HG02884 (cell line): Measurements from ENCODE around the gene CLNS1A.
"Not testable (repeated sequence)": the region's sequence is repeated elsewhere in the genome, so short reads cannot be mapped to it uniquely, and the experiment has no call there.

Source experiments
- ATAC-seq: cut with Tn5 transposase; IDR thresholded peaks from one replicate; pipeline ENCODE4 v1.9.1; 2021; ENCODE audit warnings: mild to moderate bottlenecking, moderate library complexity; ENCODE audit not compliant: unreplicated experiment

CLNS1A gene

DNA sequence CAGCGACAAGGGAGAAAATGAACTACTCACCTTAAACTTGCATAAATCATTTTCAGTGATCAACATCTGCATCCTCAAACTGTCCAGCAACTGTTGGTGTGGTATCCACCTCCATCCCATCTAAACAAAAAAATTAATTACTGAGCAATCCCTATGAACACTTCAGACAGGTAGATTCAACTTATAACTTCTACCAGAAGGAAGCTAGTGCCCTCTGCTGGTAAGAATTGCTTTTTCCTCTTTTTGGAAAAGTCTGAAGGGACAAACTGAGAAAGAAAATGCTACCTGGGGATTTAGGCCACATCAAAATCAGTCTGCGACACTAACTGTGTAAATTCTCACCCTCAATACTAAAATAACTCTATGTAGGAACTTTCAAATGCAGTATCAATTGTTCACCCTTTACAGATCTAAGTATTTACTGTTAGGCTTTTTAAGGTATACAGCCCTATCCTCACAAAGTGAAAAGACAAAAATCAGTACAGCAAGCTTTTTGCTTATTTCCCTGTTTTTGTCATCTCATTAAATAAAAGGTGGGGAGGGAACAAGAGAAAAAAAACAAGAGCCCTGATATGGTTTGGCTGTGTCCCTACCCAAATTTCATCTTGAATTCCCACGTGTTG lies 17.9 kb downstream of the CLNS1A start:
- ATAC-seq = no peak

DNA sequence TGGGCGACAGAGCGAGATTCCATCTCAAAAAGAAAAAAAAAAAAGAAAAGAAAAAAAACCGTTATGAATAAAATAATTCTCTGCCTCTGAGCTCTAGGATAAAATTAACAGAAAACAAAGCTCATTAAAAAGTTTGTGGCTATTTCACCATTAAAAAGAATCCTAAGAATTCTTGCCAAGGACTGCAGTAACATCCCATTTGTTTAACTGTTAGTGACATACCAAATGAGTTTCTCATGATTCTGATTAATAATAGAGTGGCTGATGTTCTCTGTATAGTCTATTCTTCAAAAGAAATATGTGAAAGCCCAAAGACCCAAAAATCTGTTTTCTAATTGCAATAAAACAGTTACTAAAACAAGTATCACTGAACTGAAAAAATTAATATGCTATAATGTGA lies 19.7 kb downstream of the CLNS1A start:
- ATAC-seq = no peak

DNA sequence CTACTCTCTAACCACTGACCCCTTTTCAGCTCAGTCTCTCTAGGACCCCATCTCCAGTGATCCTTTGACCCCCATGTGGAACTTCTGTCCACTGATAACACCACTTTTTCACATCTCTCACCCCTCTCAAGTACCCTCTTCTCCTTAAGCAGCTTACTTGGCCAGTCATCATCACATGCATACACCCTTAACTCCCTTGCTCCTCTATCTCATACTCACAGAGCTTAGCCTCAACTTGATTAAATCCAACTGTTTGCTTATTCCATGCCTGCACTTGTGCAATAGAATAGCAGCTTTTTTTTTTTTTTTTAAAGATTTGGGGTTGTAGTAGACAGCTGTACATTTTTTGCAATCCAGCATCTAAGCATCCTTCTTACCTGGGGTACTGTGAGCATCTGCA lies 25.7 kb downstream of the CLNS1A start:
- no peak for ATAC-seq

DNA sequence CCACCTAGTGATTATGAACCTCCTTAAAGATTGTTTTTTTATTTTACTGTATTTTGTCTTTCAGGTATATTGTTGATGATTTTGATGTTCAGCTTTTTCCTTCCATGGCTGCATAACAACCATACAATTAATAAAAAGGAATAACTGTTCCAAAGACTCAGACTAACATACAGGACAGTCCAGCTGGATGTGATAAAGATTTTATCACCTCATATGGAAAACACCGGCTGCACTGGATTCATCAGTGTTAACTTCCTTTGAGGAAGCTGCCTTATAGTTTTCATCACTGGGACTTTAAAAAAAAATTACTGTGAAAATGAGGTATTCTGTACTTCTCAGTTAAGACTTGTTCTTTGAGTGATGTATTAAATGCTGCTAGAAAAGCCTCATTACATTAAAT lies 28.4 kb downstream of the CLNS1A start:
- no peak for ATAC-seq

DNA sequence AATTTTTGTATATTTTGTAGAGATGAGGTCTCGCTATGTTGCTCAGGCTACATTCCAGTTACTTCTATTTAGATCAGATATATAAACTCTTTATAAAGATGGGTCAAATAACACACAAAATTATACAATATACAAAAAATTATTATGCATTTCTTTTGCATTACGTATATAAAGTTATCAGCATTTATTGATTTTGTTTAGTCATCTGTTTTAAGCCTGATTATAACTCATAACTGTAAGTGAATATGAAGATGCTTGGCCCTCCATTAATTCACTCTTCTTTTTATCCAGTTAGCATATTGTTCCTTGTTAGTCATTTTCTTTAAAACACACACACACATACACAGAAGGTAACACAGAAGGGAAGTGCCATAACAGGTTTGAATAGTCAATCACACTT lies 33.3 kb downstream of the CLNS1A start:
- ATAC-seq = no peak

DNA sequence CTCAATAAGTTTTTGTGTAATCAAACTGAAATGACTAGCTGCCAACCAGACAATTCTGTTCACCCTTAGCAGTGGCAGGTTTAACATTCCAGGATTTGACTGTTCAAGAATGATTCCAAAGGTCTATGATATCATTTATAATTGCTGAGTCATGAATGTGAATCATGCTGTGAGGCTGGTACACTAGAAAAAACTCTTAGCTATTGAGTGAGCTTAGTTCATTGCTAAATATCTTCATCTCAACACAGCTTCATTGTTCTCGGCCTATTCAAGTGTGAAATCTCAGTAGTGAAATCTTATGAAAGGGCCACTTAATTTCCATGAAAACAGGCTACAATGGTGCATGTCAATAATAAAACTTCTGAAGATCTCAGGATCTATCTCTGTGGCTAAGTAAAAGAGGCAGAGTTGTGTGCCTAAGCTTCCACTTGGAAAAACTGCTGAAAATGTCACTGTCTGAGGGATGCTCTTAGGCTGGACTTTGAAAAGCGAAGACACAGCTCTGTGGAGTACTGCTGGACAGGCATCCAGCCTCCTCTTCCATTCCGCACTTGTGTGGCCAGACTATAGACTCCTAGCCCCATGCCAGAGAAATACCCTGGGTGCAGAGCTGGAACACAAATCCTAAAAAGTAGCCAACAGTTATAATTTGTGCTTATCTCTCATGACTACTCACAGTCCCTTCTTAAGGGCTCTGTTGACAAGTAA lies 35.1 kb downstream of the CLNS1A start:
- no peak for ATAC-seq

DNA sequence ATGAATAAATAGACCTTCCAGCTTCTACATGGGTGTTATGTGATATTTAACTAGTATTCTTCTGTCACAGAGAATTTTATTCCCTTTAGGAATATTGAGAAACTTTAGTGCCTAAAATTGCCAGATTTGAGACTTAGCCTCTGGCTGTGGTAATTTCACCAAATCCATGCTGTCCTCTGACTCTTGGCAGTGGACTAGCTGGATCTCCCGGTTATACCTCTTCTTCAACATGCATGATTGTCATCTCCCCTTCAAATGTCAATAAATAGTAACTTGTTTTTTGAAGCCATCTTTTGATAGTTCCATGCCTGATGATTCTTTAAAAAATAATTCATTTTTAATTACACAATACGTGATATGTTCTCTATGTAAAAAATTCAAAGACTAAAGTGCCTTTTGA lies 39.4 kb downstream of the CLNS1A start:
- ATAC-seq = no peak

DNA sequence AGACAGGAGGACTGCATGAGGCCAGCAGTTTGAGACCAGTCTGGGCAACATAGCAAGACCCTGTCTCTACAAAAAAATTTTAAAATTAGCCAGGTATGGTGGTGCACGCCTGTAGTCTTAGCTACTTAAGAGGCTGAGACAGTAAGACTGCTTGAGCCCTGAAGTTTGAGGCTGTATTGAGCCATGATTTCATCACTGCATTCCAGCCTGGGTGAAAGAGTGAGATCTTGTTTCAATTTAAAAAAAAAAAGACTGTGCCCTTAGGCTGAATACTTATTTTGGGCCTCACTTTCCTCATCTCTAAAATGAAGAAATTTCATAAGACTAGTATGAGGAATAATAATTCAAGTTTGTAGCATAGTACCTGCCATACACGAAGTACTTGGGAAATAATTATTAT lies 41.0 kb downstream of the CLNS1A start:
- ATAC-seq = no peak

DNA sequence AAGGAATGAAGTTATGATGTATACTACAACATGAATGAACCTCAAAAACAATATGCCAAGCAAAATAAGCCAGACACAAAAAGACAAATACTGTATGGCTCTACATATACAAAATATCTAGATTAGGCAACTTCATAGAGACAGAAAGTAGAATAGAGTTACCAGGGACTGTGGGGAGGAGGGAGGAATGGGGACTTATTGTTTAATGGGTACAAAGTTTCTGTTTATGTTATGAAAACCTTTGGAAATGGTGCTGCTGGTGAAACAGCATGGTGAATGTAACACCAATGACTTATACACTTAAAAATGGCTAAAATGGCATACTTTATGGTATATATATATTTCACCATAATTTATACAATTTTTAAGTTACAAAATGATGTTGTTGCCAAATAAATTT lies 43.7 kb downstream of the CLNS1A start:
- ATAC-seq = no peak

DNA sequence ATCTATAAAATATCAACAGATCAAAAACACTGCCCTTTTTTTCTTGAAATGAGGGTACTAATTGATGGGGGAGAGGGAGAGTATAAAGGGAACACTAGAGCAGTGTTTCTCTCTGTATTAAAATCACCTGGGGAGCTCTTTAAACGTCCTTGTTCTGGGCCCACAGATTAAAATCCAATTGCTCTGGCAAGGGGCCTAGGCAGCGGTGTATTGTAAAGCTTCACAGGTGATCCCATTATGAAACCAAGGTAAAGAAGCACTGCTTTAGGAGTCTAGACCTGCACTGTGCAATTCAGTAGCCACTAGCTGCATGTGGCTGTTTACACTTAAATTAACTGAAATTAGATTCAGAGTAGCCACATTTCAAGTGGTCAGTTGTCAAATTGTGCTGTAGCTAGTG lies 44.9 kb downstream of the CLNS1A start:
- no peak for ATAC-seq

DNA sequence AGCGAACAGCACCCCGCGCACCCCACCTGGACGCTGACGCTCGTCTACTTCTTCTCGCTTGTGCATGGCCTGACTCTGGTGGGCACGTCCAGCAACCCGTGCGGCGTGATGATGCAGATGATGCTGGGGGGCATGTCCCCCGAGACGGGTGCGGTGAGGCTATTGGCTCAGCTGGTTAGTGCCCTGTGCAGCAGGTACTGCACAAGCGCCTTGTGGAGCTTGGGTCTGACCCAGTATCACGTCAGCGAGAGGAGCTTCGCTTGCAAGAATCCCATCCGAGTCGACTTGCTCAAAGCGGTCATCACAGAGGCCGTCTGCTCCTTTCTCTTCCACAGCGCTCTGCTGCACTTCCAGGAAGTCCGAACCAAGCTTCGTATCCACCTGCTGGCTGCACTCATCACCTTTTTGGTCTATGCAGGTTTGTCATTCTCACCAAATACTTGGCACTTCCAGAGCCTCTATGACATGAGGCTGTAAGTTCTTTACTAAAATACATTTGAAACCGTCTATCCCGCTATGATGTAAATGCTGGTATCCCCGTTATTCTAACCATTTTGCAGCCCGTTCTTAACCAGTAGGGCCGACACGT lies 47.3 kb downstream of the CLNS1A start:
- no peak for ATAC-seq

DNA sequence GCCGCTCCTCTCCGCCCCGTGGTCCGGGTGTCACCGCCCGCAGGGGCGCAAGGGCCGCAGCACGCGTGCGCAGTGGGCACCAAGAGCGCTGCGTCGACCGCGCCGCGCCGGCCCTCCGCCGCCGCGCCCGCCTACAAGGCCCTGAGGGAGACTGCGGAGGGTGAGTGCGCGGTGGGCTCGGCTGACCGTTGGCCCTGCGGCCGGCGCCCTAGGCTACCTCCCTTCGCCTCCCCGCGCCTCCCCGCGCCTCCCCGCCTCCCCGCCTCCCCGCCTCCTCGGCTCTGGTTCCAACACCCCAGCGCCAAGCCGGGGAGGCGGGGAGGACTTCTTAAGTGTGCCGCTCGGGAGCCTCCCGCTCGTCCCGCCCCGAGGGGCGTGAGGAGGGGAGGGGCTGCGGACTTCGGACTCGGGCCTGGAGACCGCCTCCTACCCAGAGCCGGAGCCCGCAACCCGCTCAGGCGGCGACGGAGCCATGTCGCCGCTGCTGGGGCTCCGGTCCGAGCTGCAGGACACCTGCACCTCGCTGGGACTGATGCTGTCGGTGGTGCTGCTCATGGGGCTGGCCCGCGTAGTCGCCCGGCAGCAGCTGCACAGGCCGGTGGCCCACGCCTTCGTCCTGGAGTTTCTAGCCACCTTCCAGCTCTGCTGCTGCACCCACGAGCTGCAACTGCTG lies 47.9 kb downstream of the CLNS1A start, which contains the start of gene AQP11:
Gene AQP11 (plus strand): TSS at position 433 of the 673 bp plus-strand sequence. CDS start 40 bp downstream, at position 473.
- ATAC-seq = peak; percentile 87

DNA sequence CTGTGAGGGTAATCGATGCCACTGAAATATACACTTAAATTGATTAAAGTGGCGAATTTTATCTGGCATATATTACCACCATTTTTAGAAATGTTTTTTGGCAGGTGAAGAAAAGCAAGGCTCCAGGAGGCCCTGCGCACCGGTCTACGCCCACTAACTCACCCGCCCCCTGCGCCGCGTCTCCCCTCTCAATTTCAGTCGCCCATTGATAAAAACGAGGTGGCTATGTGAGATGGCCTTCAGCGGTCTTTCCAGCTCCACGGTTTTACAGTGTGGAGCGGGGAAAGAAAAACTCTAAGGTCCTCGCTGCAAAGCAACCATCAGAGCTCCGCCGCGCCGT lies 48.4 kb downstream of the CLNS1A start:
- ATAC-seq = peak; percentile 31

DNA sequence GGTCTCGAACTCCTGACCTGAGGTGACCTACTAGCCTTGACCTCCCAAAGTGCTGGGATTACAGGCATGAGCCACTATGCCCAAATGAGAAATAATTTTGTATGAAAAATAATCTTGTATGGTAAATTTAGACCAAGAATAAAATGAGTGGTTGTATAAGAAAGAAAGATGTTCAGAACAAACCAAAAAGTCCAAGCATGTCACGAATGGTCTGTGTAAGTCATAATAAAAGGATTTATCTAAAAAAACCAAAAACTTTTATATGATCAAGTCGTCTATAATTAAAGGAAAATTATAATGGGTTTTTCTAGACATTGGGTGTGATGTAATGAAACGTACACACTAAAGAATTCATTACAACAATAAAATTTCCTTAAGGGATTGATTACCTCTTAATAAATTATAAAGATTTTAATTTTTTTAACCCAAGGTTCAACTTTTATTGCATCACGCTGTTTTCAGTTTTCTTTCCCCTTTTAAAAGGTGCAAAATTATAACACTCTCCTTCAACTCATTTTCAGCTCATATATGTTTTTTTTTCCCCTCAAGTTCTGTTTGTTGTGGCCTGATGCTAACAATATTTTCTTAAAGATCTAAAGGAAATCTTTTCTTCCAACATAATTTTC lies 56.8 kb downstream of the CLNS1A start:
- ATAC-seq = no peak

DNA sequence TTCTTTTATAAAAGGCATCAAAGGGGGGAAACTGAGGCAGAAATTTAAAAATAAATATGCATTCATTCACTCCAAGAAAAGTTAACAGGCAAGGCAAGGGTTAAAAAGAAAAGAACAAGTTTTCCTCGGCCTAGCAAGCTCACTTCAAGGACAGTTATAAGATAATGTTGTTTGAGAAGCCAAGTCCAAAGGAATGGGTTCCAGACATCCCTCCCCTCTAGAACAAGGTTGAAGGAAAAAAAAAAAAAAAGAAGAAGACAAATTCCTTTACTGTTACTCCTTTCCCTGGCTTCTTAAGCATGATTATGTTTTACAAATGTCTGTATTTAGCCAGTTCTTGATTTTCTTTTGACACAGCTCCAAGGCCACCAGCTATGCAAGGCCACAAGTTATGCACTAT lies 62.2 kb downstream of the CLNS1A start:
- ATAC-seq = not testable (repeated sequence)

DNA sequence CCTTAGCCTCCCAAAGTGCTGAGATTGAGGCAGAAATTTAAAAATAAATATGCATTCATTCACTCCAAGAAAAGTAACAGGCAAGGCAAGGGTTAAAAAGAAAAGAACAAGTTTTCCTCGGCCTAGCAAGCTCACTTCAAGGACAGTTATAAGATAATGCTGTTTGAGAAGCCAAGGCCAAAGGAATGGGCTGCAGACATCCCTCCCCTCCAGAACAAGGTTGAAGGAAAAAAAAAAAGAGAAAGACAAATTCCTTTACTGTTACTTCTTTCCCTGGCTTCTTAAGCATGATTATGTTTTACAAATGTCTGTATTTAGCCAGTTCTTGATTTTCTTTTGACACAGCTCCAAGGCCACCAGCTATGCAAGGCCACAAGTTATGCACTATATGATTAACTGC lies 66.7 kb downstream of the CLNS1A start:
- ATAC-seq = not testable (repeated sequence)

DNA sequence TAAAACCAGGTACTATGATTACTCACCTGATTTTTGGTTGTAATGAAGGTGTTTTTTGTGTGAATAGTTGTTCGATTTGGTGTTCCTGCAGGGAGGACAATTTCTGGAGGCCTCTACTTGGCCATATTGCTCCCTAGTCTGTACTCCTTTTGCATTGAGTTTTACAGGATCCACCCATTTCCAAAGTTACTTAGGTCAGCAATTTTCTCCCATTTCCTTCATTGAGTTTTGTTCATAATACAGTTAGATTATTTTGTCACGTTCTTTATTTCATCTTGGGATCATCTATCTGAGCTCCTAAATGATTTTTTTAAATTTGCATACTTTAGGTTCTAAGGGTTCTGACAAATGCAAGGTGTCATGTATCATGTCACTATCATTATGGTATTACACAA lies 67.9 kb downstream of the CLNS1A start:
- ATAC-seq = no peak

DNA sequence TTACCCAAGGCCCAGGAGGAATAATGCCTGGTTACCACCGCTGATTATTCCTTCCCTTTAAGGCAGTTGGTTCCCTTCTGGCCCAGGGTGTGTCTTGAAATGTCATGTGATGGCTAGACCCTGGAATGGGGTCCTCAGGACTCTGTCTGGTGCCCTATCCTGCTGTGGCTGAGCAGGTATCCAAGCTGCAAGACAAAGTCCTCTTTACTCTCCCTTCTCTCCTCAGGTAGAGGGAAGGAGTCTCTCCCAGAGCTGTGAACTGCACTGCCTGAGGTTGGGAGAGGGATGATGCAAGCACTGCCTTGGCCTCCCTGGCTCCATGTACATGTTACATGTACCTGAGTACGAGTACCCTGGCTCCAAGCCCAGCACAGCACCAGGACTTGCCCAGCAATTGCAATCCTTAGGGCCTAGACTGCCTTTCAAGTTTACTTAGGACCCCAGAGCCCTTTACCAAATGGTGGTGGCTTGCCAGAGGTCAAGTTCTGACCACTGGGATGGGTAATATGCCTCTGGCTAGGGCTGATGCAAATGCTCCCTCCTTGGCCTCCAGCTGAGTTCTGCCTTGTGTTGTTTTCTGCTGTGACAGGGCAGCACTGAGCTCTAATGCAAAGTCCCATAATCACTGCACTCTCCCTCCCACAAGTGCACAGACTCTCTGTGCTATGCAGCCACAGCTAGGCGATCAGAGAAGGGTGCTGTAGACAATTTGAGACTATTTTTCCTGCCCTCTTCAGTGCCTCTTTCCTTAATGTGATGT lies 68.5 kb downstream of the CLNS1A start:
- ATAC-seq = no peak

DNA sequence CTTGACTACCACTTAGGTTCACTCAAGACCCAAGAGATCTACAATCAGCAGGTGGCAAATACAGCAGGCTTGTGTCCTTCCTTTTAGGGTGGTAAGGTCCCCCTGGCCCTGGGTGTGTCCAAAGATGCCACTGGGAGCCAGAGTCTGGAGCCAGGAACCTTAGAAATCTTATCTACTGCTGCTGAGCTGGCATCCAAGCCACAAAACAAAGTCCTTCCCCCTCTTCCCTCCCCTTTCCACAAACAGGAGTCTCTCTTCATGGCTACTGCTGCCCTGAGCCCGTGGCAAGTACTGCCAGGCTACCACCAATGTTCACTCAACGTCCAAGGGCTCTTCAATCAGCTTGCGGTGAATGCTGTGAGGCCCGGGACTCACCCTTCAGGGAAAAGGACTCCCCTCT lies 69.3 kb downstream of the CLNS1A start:
- no peak for ATAC-seq
